IMR-90 (cell line): ENCODE results near the gene CBFA2T3. TPM values are rescaled to one million over a fixed set of nuclear protein-coding genes. Genes with fewer than 3 reads are reported as not detected.

ENCODE experiments used
- ATAC-seq: fragments of 200-7000 bp; cut with Tn5 transposase; 2 replicates; pipeline ENCODE4 v1.9.1; 2020; ENCODE audit warnings: low read depth, mild to moderate bottlenecking, moderate library complexity
- BruUV-seq: library from RNA; stranded (reverse); fragments of 400-500 nt; replicated peaks from 2 replicates; lab custom pipeline; 2021; lab: Mats Ljungman, UMichigan
- CTCF ChIA-PET: fragments of 300-600 bp; formaldehyde crosslinking; extraction: SDS; loops from one replicate; lab custom pipeline; 2021; ENCODE audit warnings: antibody characterized with exemption; lab: Yijun Ruan, JAX
- POLR2A ChIA-PET: fragments of 300-600 bp; sonication (Branson Sonifier 250); formaldehyde crosslinking; loops from one replicate; lab custom pipeline; 2022; ENCODE audit warnings: antibody characterized with exemption; ENCODE audit not compliant: unreplicated experiment; lab: Charles Lee
- DNase-seq: peaks from one replicate; pipeline ENCODE4 v3.0.0; 2013
- H2AFZ ChIP-seq: replicated peaks from 2 replicates; pipeline ENCODE3; 2013; ENCODE audit warnings: low read length, mild to moderate bottlenecking; ENCODE audit not compliant: poor library complexity
- H2AK5ac ChIP-seq: 2 replicates; pipeline ENCODE4 v1.6.1; 2013; ENCODE audit warnings: low read depth, low read length, inconsistent platforms
- H2AK9ac ChIP-seq: replicated peaks from 2 replicates; pipeline ENCODE3; 2013; ENCODE audit warnings: mild to moderate bottlenecking, low read depth, low read length, moderate library complexity; ENCODE audit not compliant: poor library complexity
- H2BK120ac ChIP-seq: 2 replicates; pipeline ENCODE4 v1.6.1; 2013; ENCODE audit warnings: low read depth, low read length, inconsistent platforms
- H2BK15ac ChIP-seq: 3 replicates; pipeline ENCODE4 v1.6.1; 2013; ENCODE audit warnings: low read depth, low read length, inconsistent platforms
- H2BK20ac ChIP-seq: 2 replicates; pipeline ENCODE4 v1.6.1; 2013; ENCODE audit warnings: low read depth, mild to moderate bottlenecking, inconsistent platforms, low read length, moderate library complexity
- H2BK5ac ChIP-seq: 2 replicates; pipeline ENCODE4 v1.6.1; 2013; ENCODE audit warnings: mild to moderate bottlenecking, low read depth, low read length, inconsistent platforms; ENCODE audit not compliant: poor library complexity, severe bottlenecking
- H3K14ac ChIP-seq: replicated peaks from 2 replicates; pipeline ENCODE4 v1.6.1; 2013; ENCODE audit warnings: low read depth, low read length, inconsistent platforms
- H3K18ac ChIP-seq: 2 replicates; pipeline ENCODE4 v1.6.1; 2013; ENCODE audit warnings: low read depth, low read length, control low read depth
- H3K23ac ChIP-seq: 2 replicates; pipeline ENCODE4 v1.6.1; 2013; ENCODE audit warnings: low read depth, low read length, inconsistent platforms
- H3K27ac ChIP-seq: 2 replicates; pipeline ENCODE4 v1.5.1; 2013; ENCODE audit warnings: mild to moderate bottlenecking, control low read depth, low read length; ENCODE audit not compliant: insufficient read depth
- H3K27me3 ChIP-seq: 2 replicates; pipeline ENCODE4 v1.6.1; 2013; ENCODE audit warnings: low read length; ENCODE audit not compliant: control insufficient read depth, insufficient read depth
- H3K36me3 ChIP-seq: 2 replicates; pipeline ENCODE4 v1.6.1; 2013; ENCODE audit warnings: low read length, mixed read lengths; ENCODE audit not compliant: control insufficient read depth, insufficient read depth
- H3K4ac ChIP-seq: 2 replicates; pipeline ENCODE4 v1.6.1; 2013; ENCODE audit warnings: low read depth, low read length, inconsistent platforms
- H3K4me1 ChIP-seq: 2 replicates; pipeline ENCODE4 v1.6.1; 2013; ENCODE audit warnings: low read length, mixed read lengths; ENCODE audit not compliant: control insufficient read depth, insufficient read depth
- H3K4me2 ChIP-seq: 2 replicates; pipeline ENCODE4 v1.6.1; 2013; ENCODE audit warnings: low read depth, mild to moderate bottlenecking, control low read depth, low read length, moderate library complexity
- H3K4me3 ChIP-seq: 2 replicates; pipeline ENCODE4 v1.5.1; 2013; ENCODE audit warnings: low read depth, mild to moderate bottlenecking, control low read depth, low read length, moderate library complexity; ENCODE audit not compliant: insufficient read depth
- H3K56ac ChIP-seq: 2 replicates; pipeline ENCODE4 v1.6.1; 2013; ENCODE audit warnings: low read length, inconsistent platforms; ENCODE audit not compliant: insufficient read depth; ENCODE audit errors: extremely low read depth
- H3K79me1 ChIP-seq, 2 experiments: 2 replicates each; pipeline ENCODE4 v1.6.1; 2013; ENCODE audit warnings: low read length in 2 of 2, inconsistent platforms in 1 of 2, low read depth in 1 of 2
- H3K9ac ChIP-seq: 2 replicates; pipeline ENCODE4 v1.6.1; 2013; ENCODE audit warnings: low read depth, low read length, control low read depth
- H3K9me1 ChIP-seq: 2 replicates; pipeline ENCODE4 v1.6.1; 2013; ENCODE audit warnings: low read length, inconsistent platforms; ENCODE audit not compliant: insufficient read depth
- H3K9me3 ChIP-seq: 2 replicates; pipeline ENCODE4 v1.6.1; 2013; ENCODE audit warnings: low read length; ENCODE audit not compliant: control insufficient read depth, insufficient read depth
- H4K20me1 ChIP-seq: 2 replicates; pipeline ENCODE4 v1.6.1; 2013; ENCODE audit warnings: low read length, inconsistent platforms; ENCODE audit not compliant: insufficient read depth
- H4K5ac ChIP-seq: 2 replicates; pipeline ENCODE4 v1.6.1; 2013; ENCODE audit warnings: mild to moderate bottlenecking, low read depth, low read length, control low read depth
- H4K8ac ChIP-seq, 2 experiments: 2 replicates each; pipeline ENCODE4 v1.6.1; 2013; ENCODE audit warnings: low read depth in 2 of 2, low read length in 2 of 2, control low read depth in 1 of 2, inconsistent platforms in 1 of 2
- H4K91ac ChIP-seq: 2 replicates; pipeline ENCODE4 v1.6.1; 2013; ENCODE audit warnings: low read depth, low read length, inconsistent platforms; ENCODE audit not compliant: insufficient read depth
- CEBPB ChIP-seq: IDR thresholded peaks from 2 replicates; pipeline ENCODE4 v1.6.1; 2012; ENCODE audit warnings: low read depth, low read length, improper control_type of control experiment
- ELK1 ChIP-seq: fragments of 150-350 bp; IDR thresholded peaks from 2 replicates; pipeline ENCODE4 v1.6.1; 2016; ENCODE audit warnings: low read depth, mild to moderate bottlenecking, low read length, moderate library complexity, borderline replicate concordance
- MAFK ChIP-seq: IDR thresholded peaks from 2 replicates; pipeline ENCODE4 v1.6.1; 2012; ENCODE audit warnings: low read depth, low read length, improper control_type of control experiment
- MAZ ChIP-seq: IDR thresholded peaks from 2 replicates; pipeline ENCODE4 v1.6.1; 2012; ENCODE audit warnings: low read depth, mild to moderate bottlenecking, low read length, improper control_type of control experiment, moderate library complexity, borderline replicate concordance
- POLR2A ChIP-seq: IDR thresholded peaks from 2 replicates; pipeline ENCODE4 v1.6.1; 2012; ENCODE audit warnings: mild to moderate bottlenecking, low read depth, low read length
- RAD21 ChIP-seq: IDR thresholded peaks from 2 replicates; pipeline ENCODE4 v1.6.1; 2012; ENCODE audit warnings: low read length, improper control_type of control experiment
- RCOR1 ChIP-seq: IDR thresholded peaks from 2 replicates; pipeline ENCODE4 v1.6.1; 2012; ENCODE audit warnings: mild to moderate bottlenecking, low read length, improper control_type of control experiment; ENCODE audit not compliant: insufficient replicate concordance
- SMC3 ChIP-seq: fragments of 150-350 bp; IDR thresholded peaks from 2 replicates; pipeline ENCODE4 v1.6.1; 2016; ENCODE audit warnings: low read depth, mild to moderate bottlenecking, antibody characterized with exemption, low read length, moderate library complexity
- dilution Hi-C: fragments of 300-500 bp; cut with HindIII; formaldehyde crosslinking; loops from one replicate; pipeline ENCODE4 v1.14.3; 2018; ENCODE audit warnings: low sequenced_read_pairs; ENCODE audit not compliant: unreplicated experiment
- in situ Hi-C: fragments of 300-500 bp; cut with MboI; formaldehyde crosslinking; loops from 3 replicates; pipeline ENCODE4 v1.14.3; 2019; ENCODE audit warnings: low sequenced_read_pairs, inconsistent platforms, mixed read lengths
- intact Hi-C: fragments of 100-400 bp; cut with micrococcal nuclease; formaldehyde crosslinking; loops from 2 replicates; pipeline ENCODE4 v1.10.0; 2022
- polyA plus RNA-seq, 3 experiments: library from polyadenylated mRNA; depleted of rRNA; stranded (reverse); fragments of >200 nt; gene quantifications; 2 replicates each; pipeline ENCODE4 v1.2.3, GENCODE V29; 2012; ENCODE audit warnings: low replicate concordance in 1 of 3
- total RNA-seq: library from RNA; depleted of rRNA; stranded (reverse); fragments of >200 nt; gene quantifications from 2 replicates; pipeline ENCODE4 v1.2.3, GENCODE V29; 2012

CBFA2T3 gene
- total and polyA plus RNA-seq, 2 of the 4 experiments (the other 2 are of a cell fraction): not detected

GRCh38 chr16:88964636-88965035 lies 12.4 kb downstream of the CBFA2T3 start:
- no peak overlapping the region for H2AK5ac ChIP-seq
- H2AFZ ChIP-seq: no peak overlapping the region
- in situ Hi-C loops (no loop called here), intact Hi-C loops (no loop called here), dilution Hi-C loops (no loop called here)
- no peaks in the 10 kb centered on the region for H3K36me3 ChIP-seq
- H2BK20ac ChIP-seq: no peak overlapping the region
- H2BK15ac ChIP-seq: no peak overlapping the region
- H3K27me3 ChIP-seq: peaks cover 48% of the 10 kb centered on the region
- H3K4me2 ChIP-seq: no peak overlapping the region
- no TSS peak for BruUV-seq
- no peak overlapping the region for H3K18ac ChIP-seq
- H3K79me1 ChIP-seq: no peaks in the 10 kb centered on the region
- DNase-seq (no peak), ATAC-seq (no peak)
- H3K56ac ChIP-seq: no peak overlapping the region
- peak overlapping the region; percentile 25 for H2BK5ac ChIP-seq
- H2AK9ac ChIP-seq: no peak overlapping the region
- CTCF ChIA-PET: no interaction called here
- TF ChIP-seq MAZ: no peak
- TF ChIP-seq ELK1: no peak
- TF ChIP-seq POLR2A: no peak
- TF ChIP-seq RCOR1: no peak
- TF ChIP-seq CEBPB: no peak
- TF ChIP-seq RAD21: no peak
- TF ChIP-seq MAFK: no peak
- no peak for TF ChIP-seq SMC3
- no peak overlapping the region for H3K27ac ChIP-seq
- H3K9me3 ChIP-seq: no peaks in the 10 kb centered on the region
- H3K4me1 ChIP-seq: no peaks in the 10 kb centered on the region
- no peak overlapping the region for H2BK120ac ChIP-seq
- no peak overlapping the region for H3K9ac ChIP-seq
- no peak overlapping the region for H4K91ac ChIP-seq
- no peaks in the 10 kb centered on the region for H3K9me1 ChIP-seq
- H3K4ac ChIP-seq: no peak overlapping the region
- H3K14ac ChIP-seq: no peak overlapping the region
- H4K5ac ChIP-seq: no peak overlapping the region
- H3K4me3 ChIP-seq: no peak overlapping the region
- H4K8ac ChIP-seq: no peak overlapping the region
- H3K23ac ChIP-seq: no peak overlapping the region
- H4K20me1 ChIP-seq: no peaks in the 10 kb centered on the region
- POLR2A ChIA-PET: no interaction called here
